K562 (cell line): ENCODE results near the gene RTF1. TPM values are rescaled to one million over a fixed set of nuclear protein-coding genes. Genes with fewer than 3 reads are reported as not detected.

Experiments
- ATAC-seq: fragments of 200-7000 bp; cut with Tn5 transposase; 3 replicates; pipeline ENCODE4 v1.9.1; 2020; ENCODE audit warnings: moderate library complexity
- BruUV-seq: library from RNA; stranded (reverse); fragments of 400-500 nt; replicated peaks from 2 replicates; lab custom pipeline; 2021; lab: Mats Ljungman, UMichigan
- CTCF ChIA-PET: fragments of 300-600 bp; formaldehyde crosslinking; extraction: SDS; loops from one replicate; lab custom pipeline; 2021; ENCODE audit warnings: low intra/inter-chr PET ratio; lab: Yijun Ruan, JAX
- POLR2A ChIA-PET: fragments of 300-600, 350-650 bp; sonication (Branson Sonifier 250); formaldehyde crosslinking; extraction: SDS; loops from one replicate; lab custom pipeline; 2021; ENCODE audit warnings: antibody characterized with exemption, inconsistent platforms; lab: Yijun Ruan, JAX
- DNase-seq, 4 experiments: peaks; one replicate each; pipeline versions ENCODE4 v3.0.0 to v3.0.0-alpha.2; 2011 to 2018; ENCODE audit warnings: low spot score in 3 of 4, mixed read lengths in 3 of 4; ENCODE audit errors: extremely low read depth in 1 of 4
- FAIRE-seq: peaks from 2 replicates; lab custom pipeline; 2011; peaks lifted over from hg19 to GRCh38; lab: Jason Lieb, UNC
- H2AFZ ChIP-seq: 2 replicates; pipeline ENCODE4 v1.6.0; 2011; ENCODE audit warnings: low read depth, low read length, control low read depth, inconsistent platforms
- H3K27ac ChIP-seq: fragments of 200-600 bp; 3 replicates; pipeline ENCODE4 v1.8.0; 2011; ENCODE audit warnings: low read depth, mild to moderate bottlenecking, control low read depth, inconsistent platforms, low read length, moderate library complexity, mixed read lengths; ENCODE audit errors: extremely low read depth
- H3K27me3 ChIP-seq, 2 experiments: fragments of 300-600 bp in 1 of 2; 2 replicates in 1 of 2; 3 replicates in 1 of 2; pipeline versions ENCODE4 v1.6.0 to v1.8.0; 2011; ENCODE audit warnings: inconsistent platforms in 2 of 2, low read length in 2 of 2, mild to moderate bottlenecking in 1 of 2, mixed read lengths in 1 of 2, moderate library complexity in 1 of 2; ENCODE audit not compliant: control insufficient read depth in 2 of 2, insufficient read depth in 2 of 2
- H3K36me3 ChIP-seq: fragments of 300-600 bp; 3 replicates; pipeline ENCODE4 v1.8.0; 2011; ENCODE audit warnings: mild to moderate bottlenecking, low read length, inconsistent platforms; ENCODE audit not compliant: control insufficient read depth, insufficient read depth
- H3K4me1 ChIP-seq, 2 experiments: fragments of 200-600 bp in 1 of 2; replicated peaks in 1 of 2; 2 replicates in 1 of 2; 3 replicates in 1 of 2; pipeline versions ENCODE4 v1.5.1 to v1.8.0; 2011; ENCODE audit warnings: inconsistent platforms in 2 of 2, low read length in 2 of 2, mild to moderate bottlenecking in 1 of 2, mixed read lengths in 1 of 2, moderate library complexity in 1 of 2; ENCODE audit not compliant: control insufficient read depth in 2 of 2, insufficient read depth in 2 of 2
- H3K4me2 ChIP-seq: 2 replicates; pipeline ENCODE4 v1.6.1; 2011; ENCODE audit warnings: low read length, control low read depth, inconsistent platforms, mixed read lengths; ENCODE audit not compliant: insufficient read depth
- H3K4me3 ChIP-seq: fragments of 200-600 bp; sonication (generic), shearing (Covaris generic); 2 replicates; pipeline ENCODE4 v1.5.1; 2016; ENCODE audit warnings: control low read depth, inconsistent platforms
- H3K79me2 ChIP-seq: fragments of 200-600 bp; 3 replicates; pipeline ENCODE4 v1.8.0; 2011; ENCODE audit warnings: low read length, inconsistent platforms; ENCODE audit not compliant: control insufficient read depth, insufficient read depth
- H3K9ac ChIP-seq, 2 experiments: 2 replicates each; pipeline versions ENCODE4 v1.6.0 to v1.6.1; 2011; ENCODE audit warnings: low read depth in 2 of 2, low read length in 2 of 2, control low read depth in 1 of 2, inconsistent platforms in 1 of 2, mild to moderate bottlenecking in 1 of 2, mixed read lengths in 1 of 2; ENCODE audit not compliant: insufficient read depth in 1 of 2
- H3K9me1 ChIP-seq: one replicate; pipeline ENCODE4 v1.6.0; 2011; ENCODE audit warnings: inconsistent platforms, mild to moderate bottlenecking, low read length, moderate library complexity; ENCODE audit not compliant: control insufficient read depth, insufficient read depth
- H3K9me3 ChIP-seq: replicated peaks from 2 replicates; pipeline ENCODE4 v1.5.1; 2011; ENCODE audit warnings: low read depth, low read length, inconsistent platforms; ENCODE audit not compliant: control insufficient read depth, insufficient read depth
- H4K20me1 ChIP-seq: replicated peaks from 2 replicates; pipeline ENCODE4 v1.6.1; 2011; ENCODE audit warnings: low read length, inconsistent platforms, mixed read lengths; ENCODE audit not compliant: control insufficient read depth, insufficient read depth
- CHD7 ChIP-seq: fragments of 200-600 bp; sonication (generic); IDR thresholded peaks from one replicate; pipeline ENCODE4 v1.6.1; 2012; ENCODE audit warnings: mild to moderate bottlenecking, low read depth, low read length, inconsistent platforms
- CSDE1 ChIP-seq, 2 experiments: fragments of 450-650 bp; IDR thresholded peaks; 2 replicates each; pipeline ENCODE4 v1.6.1; 2016; ENCODE audit warnings: mild to moderate bottlenecking in 1 of 2
- MEIS2 ChIP-seq: fragments of 450-650 bp; IDR thresholded peaks from 2 replicates; pipeline ENCODE4 v1.6.1; 2014; ENCODE audit warnings: mild to moderate bottlenecking; ENCODE audit not compliant: partially characterized antibody
- SRF ChIP-seq, 2 experiments: fragments of 250-450, 450-650 bp in 1 of 2; sonication (Bioruptor Pico) in 1 of 2; sonication (generic) in 1 of 2; formaldehyde crosslinking; IDR thresholded peaks; 2 replicates each; pipeline versions ENCODE4 v1.5.0 to v1.5.1; 2020 to 2022; ENCODE audit warnings: mild to moderate bottlenecking in 1 of 2, missing genetic modification reagents in 1 of 2
- TBP ChIP-seq: optimal IDR thresholded peaks from 2 replicates; pipeline ENCODE3; 2011; ENCODE audit warnings: low read depth, low read length, improper control_type of control experiment
- ZNF133 ChIP-seq: fragments of 250-450 bp; sonication (Bioruptor Pico); IDR thresholded peaks from 2 replicates; pipeline ENCODE4 v1.4.0; 2020; ENCODE audit warnings: mild to moderate bottlenecking
- ZNF143 ChIP-seq: sonication (generic); formaldehyde crosslinking; IDR thresholded peaks from 2 replicates; pipeline ENCODE4 v1.9.0; 2022; ENCODE audit warnings: mild to moderate bottlenecking, missing genetic modification reagents
- ZNF217 ChIP-seq: sonication (generic); formaldehyde crosslinking; IDR thresholded peaks from 2 replicates; pipeline ENCODE4 v1.8.0; 2022; ENCODE audit warnings: mild to moderate bottlenecking, missing genetic modification reagents
- ZNF75A ChIP-seq: fragments of 450-650 bp; formaldehyde crosslinking; IDR thresholded peaks from 2 replicates; pipeline ENCODE4 v1.4.0; 2020; ENCODE audit warnings: mild to moderate bottlenecking
- WGBS: fragments of 100-300 bp; shearing (Covaris generic); methylation state at CpG from one replicate; pipeline ENCODE4 v1.1.6; 2016; ENCODE audit warnings: low coverage, mixed read lengths; ENCODE audit not compliant: insufficient coverage; ENCODE audit errors: missing lambda C conversion rate; 5-methylcytosine and 5-hydroxymethylcytosine counted together
- in situ Hi-C: fragments of 300-500 bp; cut with MboI; formaldehyde crosslinking; loops from 4 replicates; pipeline ENCODE4 v1.15.0; 2018; ENCODE audit warnings: inconsistent platforms, mixed read lengths
- intact Hi-C: fragments of 100-400 bp; cut with micrococcal nuclease; formaldehyde crosslinking; loops from 2 replicates; pipeline ENCODE4 v1.14.2; 2022
- polyA plus RNA-seq, 8 experiments: library from polyadenylated mRNA; depleted of rRNA in 4 of 8; stranded (reverse) in 5 of 8; unstranded in 3 of 8; fragments of >200 nt; fragmentation: Nextera tagmentation in 2 of 8; fragmentation: Illumina TruSeq in 1 of 8; extraction: Ambion mirVana in 2 of 8; extraction: Trizol in 1 of 8; gene quantifications; 2 replicates each; pipeline versions ENCODE4 v1.2.1 to v1.2.3, GENCODE V29; 2011 to 2014; ENCODE audit warnings: inconsistent platforms in 1 of 8, missing spikeins in 1 of 8
- total RNA-seq, 7 experiments: library from RNA; depleted of rRNA in 6 of 7; stranded (reverse); fragments of >200 nt in 6 of 7; fragmentation: Illumina TruSeq in 2 of 7; extraction: Trizol in 2 of 7; gene quantifications; 2 replicates each; pipeline versions ENCODE4 v1.2.1 to v1.2.3, GENCODE V29; 2011 to 2021; ENCODE audit warnings: low replicate concordance in 1 of 7

RTF1 gene
- total and polyA plus RNA-seq, 9 of the 15 experiments (the other 6 are each of a cell fraction or from before 2014, with no cell fraction given): 7.6 to 69.5 (median 31.5) TPM

- no peak for FAIRE-seq
- H3K79me2 ChIP-seq: 0 out of 3 replicates have a peak, but pooled peaks cover under 1% of the 10 kb centered on the region
- no peak overlapping the region for H2AFZ ChIP-seq
- intact Hi-C loops: no loop called here
- ATAC-seq: no peak; the same call in 2 of the 3 replicates
- ChIA-PET CTCF (no interaction called here), POLR2A (interaction anchor here (0.7 to 1.3 kb wide), 3 partner anchors 10 to 289 kb away, joined by 3 read pairs; no protein-coding TSS in a partner anchor)
- H3K4me2 ChIP-seq: no peak overlapping the region
- no peak overlapping the region for H3K9ac ChIP-seq
- WGBS: 91% methylated on average over 5 of the region's 5 CpGs
- no peaks in the 10 kb centered on the region; a peak in 1 of 5 replicates for H3K4me1 ChIP-seq
- H3K27me3 ChIP-seq: no peaks in the 10 kb centered on the region
- DNase-seq: no peak
- TF ChIP-seq SRF (CRISPR knock-in tag; IDR thresholded peaks at IDR 0.05) (no peak), ZNF133 (no peak), MEIS2 (no peak), CSDE1 (IDR thresholded peaks at IDR 0.05) (no peak), ZNF217 (CRISPR knock-in tag) (no peak), CHD7 (no peak), ZNF75A (CRISPR knock-in tag) (no peak), TBP (no peak), ZNF143 (CRISPR knock-in tag) (no peak)
- no peaks in the 10 kb centered on the region for H3K9me3 ChIP-seq
- no peaks in the 10 kb centered on the region for H4K20me1 ChIP-seq
- H3K36me3 ChIP-seq: peaks cover 24% of the 10 kb centered on the region; the same call in 2 of the 3 replicates
- no TSS peak for BruUV-seq
- H3K9me1 ChIP-seq: no peaks in the 10 kb centered on the region
- no peak overlapping the region for H3K27ac ChIP-seq
- no peak overlapping the region for H3K4me3 ChIP-seq
- in situ Hi-C loops: no loop called here
These were observed 86.7 kb downstream of the RTF1 start for GRCh38 chr15:41503669-41504010.
